GM10847 (cell line): ENCODE data around the gene MYL9.

Experiments used
- POLR2A ChIP-seq: IDR thresholded peaks from 2 replicates; pipeline ENCODE4 v1.6.1; 2011; ENCODE audit not compliant: insufficient read length; ENCODE audit errors: extremely low read depth

MYL9 gene

GRCh38 chr20:36519012-36519719 lies 22.2 kb upstream of the MYL9 start:
- no peak for TF ChIP-seq POLR2A

GRCh38 chr20:36519944-36520343 lies 21.4 kb upstream of the MYL9 start:
- TF ChIP-seq POLR2A = no peak

- TF ChIP-seq POLR2A = no peak
Measured at GRCh38 chr20:36521526-36521925, 19.8 kb upstream of the MYL9 start.

GRCh38 chr20:36523341-36523740 lies 18.0 kb upstream of the MYL9 start:
- no peak for TF ChIP-seq POLR2A

GRCh38 chr20:36525620-36526365 lies 15.5 kb upstream of the MYL9 start:
- TF ChIP-seq POLR2A = no peak

GRCh38 chr20:36526521-36527011 lies 14.8 kb upstream of the MYL9 start:
- TF ChIP-seq POLR2A = no peak

- TF ChIP-seq POLR2A = no peak
Measured at GRCh38 chr20:36527331-36528125, 13.8 kb upstream of the MYL9 start.

GRCh38 chr20:36528176-36528874 lies 13.0 kb upstream of the MYL9 start:
- no peak for TF ChIP-seq POLR2A

GRCh38 chr20:36528875-36529417 lies 12.4 kb upstream of the MYL9 start:
- no peak for TF ChIP-seq POLR2A

- TF ChIP-seq POLR2A = no peak
Measured at GRCh38 chr20:36532388-36532787, 8.9 kb upstream of the MYL9 start.

- no peak for TF ChIP-seq POLR2A
Measured at GRCh38 chr20:36532822-36533221, 8.5 kb upstream of the MYL9 start.

GRCh38 chr20:36538026-36538722 lies 3.1 kb upstream of the MYL9 start:
- no peak for TF ChIP-seq POLR2A

- TF ChIP-seq POLR2A = no peak
Measured at GRCh38 chr20:36540551-36541211, 638 bp upstream of the MYL9 start.
